ENCODE results near the gene STRA8. TPM values are rescaled to one million over a fixed set of nuclear protein-coding genes. Genes with fewer than 3 reads are reported as not detected.

Gene STRA8
- total and polyA plus RNA-seq, 2 of the 13 experiments (the other 11 are each of a cell fraction or from before 2014, with no cell fraction given) = not detected

DNA sequence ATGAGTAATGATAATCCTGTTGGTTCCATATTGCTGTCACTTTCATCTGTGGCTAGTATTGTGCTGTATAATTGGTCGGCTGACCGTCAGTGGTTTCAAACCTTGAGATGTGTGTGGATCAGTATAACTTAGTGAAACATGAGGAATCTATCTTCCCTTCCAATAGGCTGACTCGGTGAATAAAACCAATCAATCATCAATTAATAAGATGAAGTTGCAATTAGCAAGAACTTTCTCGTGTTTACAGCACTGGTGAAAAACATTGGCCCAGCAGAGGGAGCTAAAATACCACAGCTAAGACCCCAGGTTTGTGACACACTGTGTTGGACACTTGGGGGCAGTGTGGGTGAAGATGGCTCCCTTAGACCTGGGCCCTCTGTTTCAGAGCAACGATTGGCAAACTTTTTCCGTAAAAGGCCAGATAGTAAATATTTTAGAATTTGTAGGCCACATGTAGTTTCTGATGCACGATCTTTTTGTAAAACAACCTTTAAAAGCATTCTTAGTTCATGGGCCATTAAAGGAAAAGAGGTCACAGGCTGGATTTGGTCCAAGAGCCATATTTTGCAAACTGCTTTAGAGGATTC is 47.8 kb downstream of the STRA8 start (continued):
- TF ChIP-seq FUBP1 (CRISPR knock-in tag; IDR thresholded peaks at IDR 0.05; ENCODE audit: borderline replicate concordance) = no peak
- TF ChIP-seq ZNF282 (IDR thresholded peaks at IDR 0.05; ENCODE audit: partially characterized antibody) = no peak
- TF ChIP-seq RAD51 (IDR thresholded peaks at IDR 0.05; ENCODE audit: borderline replicate concordance) = no peak
- TF ChIP-seq E2F2 (CRISPR knock-in tag; IDR thresholded peaks at IDR 0.05; ENCODE audit: borderline replicate concordance) = no peak
- TF ChIP-seq ESRRA (CRISPR knock-in tag; IDR thresholded peaks at IDR 0.05; ENCODE audit: low read depth) = no peak
- TF ChIP-seq ZNF639 (CRISPR knock-in tag; conservative IDR thresholded peaks at IDR 0.05) = no peak
- no peak for TF ChIP-seq ZNF432 (CRISPR knock-in tag; IDR thresholded peaks at IDR 0.05; ENCODE audit: borderline replicate concordance)
- TF ChIP-seq ZEB1 (IDR thresholded peaks at IDR 0.05; ENCODE audit: insufficient replicate concordance, low read depth) = no peak
- no peak for TF ChIP-seq FOXA1 (IDR thresholded peaks at IDR 0.05)
- 0 out of 2 replicates have a peak, but pooled peaks have one; percentile 27 for TF ChIP-seq FOXA1 (CRISPR knock-in tag; IDR thresholded peaks at IDR 0.05)
- no peak for TF ChIP-seq KLF15 (CRISPR knock-in tag; IDR thresholded peaks at IDR 0.05; ENCODE audit: borderline replicate concordance)
- TF ChIP-seq TP53 (CRISPR knock-in tag; conservative IDR thresholded peaks at IDR 0.05) = no peak
- no peak for TF ChIP-seq ZNF879 (CRISPR knock-in tag; IDR thresholded peaks at IDR 0.05)
- no peak for TF ChIP-seq SCMH1 (CRISPR knock-in tag; IDR thresholded peaks at IDR 0.05; ENCODE audit: borderline replicate concordance)
- TF ChIP-seq EHMT2 (IDR thresholded peaks at IDR 0.05; ENCODE audit: borderline replicate concordance, low read depth, low read length) = no peak
- TF ChIP-seq TEAD3 (CRISPR knock-in tag; optimal IDR thresholded peaks at IDR 0.05; ENCODE audit: borderline replicate concordance) = no peak
- TF ChIP-seq, protein P1, sequence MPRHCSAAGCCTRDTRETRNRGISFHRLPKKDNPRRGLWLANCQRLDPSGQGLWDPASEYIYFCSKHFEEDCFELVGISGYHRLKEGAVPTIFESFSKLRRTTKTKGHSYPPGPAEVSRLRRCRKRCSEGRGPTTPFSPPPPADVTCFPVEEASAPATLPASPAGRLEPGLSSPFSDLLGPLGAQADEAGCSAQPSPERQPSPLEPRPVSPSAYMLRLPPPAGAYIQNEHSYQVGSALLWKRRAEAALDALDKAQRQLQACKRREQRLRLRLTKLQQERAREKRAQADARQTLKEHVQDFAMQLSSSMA (CRISPR knock-in tag; IDR thresholded peaks at IDR 0.05) = no peak
- no peak for TF ChIP-seq ZNF660 (CRISPR knock-in tag; IDR thresholded peaks at IDR 0.05; ENCODE audit: borderline replicate concordance, low read depth)
- TF ChIP-seq KLF13 (CRISPR knock-in tag; IDR thresholded peaks at IDR 0.05) = no peak
- no peak for TF ChIP-seq HMG20A (CRISPR knock-in tag; IDR thresholded peaks at IDR 0.05; ENCODE audit: borderline replicate concordance)
- TF ChIP-seq ZNF850 (CRISPR knock-in tag; conservative IDR thresholded peaks at IDR 0.05) = no peak
- TF ChIP-seq SPEN (CRISPR knock-in tag; IDR thresholded peaks at IDR 0.05; ENCODE audit: low read depth) = 0 out of 2 replicates have a peak, but pooled peaks have one; percentile 48
